HepG2 (cell line): ENCODE measurements around the gene GPR33. TPM values are rescaled to one million over a fixed set of nuclear protein-coding genes. Genes with fewer than 3 reads are reported as not detected.

Experiments used
- CBX1 ChIP-seq: IDR thresholded peaks from one replicate; pipeline ENCODE4 v1.6.1; 2016; ENCODE audit warnings: antibody characterized with exemption, low read depth
- CSRNP1 ChIP-seq: sonication (generic); formaldehyde crosslinking; IDR thresholded peaks from 2 replicates; pipeline ENCODE4 v1.8.1; 2023; ENCODE audit warnings: mild to moderate bottlenecking, missing genetic modification reagents
- EHMT2 ChIP-seq: fragments of 200-600 bp; sonication (generic); IDR thresholded peaks from 2 replicates; pipeline ENCODE4 v1.7.0; 2017; ENCODE audit warnings: antibody characterized with exemption, low read depth, low read length, borderline replicate concordance
- FOXK1 ChIP-seq: sonication (generic); formaldehyde crosslinking; IDR thresholded peaks from 2 replicates; pipeline ENCODE4 v1.4.0; 2020; ENCODE audit warnings: low read depth, missing genetic modification reagents, borderline replicate concordance
- GMEB1 ChIP-seq: sonication (generic); formaldehyde crosslinking; IDR thresholded peaks from 2 replicates; pipeline ENCODE4 v1.5.1; 2020; ENCODE audit warnings: missing genetic modification reagents, mild to moderate bottlenecking, borderline replicate concordance
- HMG20B ChIP-seq: conservative IDR thresholded peaks from 2 replicates; pipeline ENCODE4 v1.6.1; 2016; ENCODE audit warnings: missing genetic modification reagents, missing compliant biosample characterization
- KIAA2018 ChIP-seq: sonication (generic); formaldehyde crosslinking; IDR thresholded peaks from 2 replicates; pipeline ENCODE4 v1.5.0; 2020; ENCODE audit warnings: mild to moderate bottlenecking, missing genetic modification reagents, borderline replicate concordance
- KLF9 ChIP-seq: IDR thresholded peaks from 2 replicates; pipeline ENCODE4 v1.6.1; 2016; ENCODE audit warnings: low read depth
- MIER3 ChIP-seq: IDR thresholded peaks from 2 replicates; pipeline ENCODE4 v1.6.1; 2016; ENCODE audit warnings: missing compliant biosample characterization, borderline replicate concordance
- PBX3 ChIP-seq: sonication (generic); formaldehyde crosslinking; IDR thresholded peaks from 2 replicates; pipeline ENCODE4 v1.8.1; 2023; ENCODE audit warnings: missing genetic modification reagents, inconsistent platforms, borderline replicate concordance
- PPARG ChIP-seq: conservative IDR thresholded peaks from 2 replicates; pipeline ENCODE4 v1.6.1; 2016; ENCODE audit warnings: missing biosample characterization, missing genetic modification reagents
- THAP11 ChIP-seq: IDR thresholded peaks from 2 replicates; pipeline ENCODE4 v1.6.1; 2016; ENCODE audit warnings: missing biosample characterization, missing genetic modification reagents
- ZNF3 ChIP-seq: IDR thresholded peaks from 2 replicates; pipeline ENCODE4 v1.7.0; 2017; ENCODE audit warnings: inconsistent platforms
- ZNF331 ChIP-seq: sonication (generic); formaldehyde crosslinking; IDR thresholded peaks from 2 replicates; pipeline ENCODE4 v1.4.0; 2020; ENCODE audit warnings: missing genetic modification reagents
- ZNF572 ChIP-seq: sonication (generic); formaldehyde crosslinking; IDR thresholded peaks from 2 replicates; pipeline ENCODE4 v1.5.1; 2020; ENCODE audit warnings: mild to moderate bottlenecking, missing genetic modification reagents
- ZNF580 ChIP-seq: IDR thresholded peaks from 2 replicates; pipeline ENCODE4 v1.6.1; 2016; ENCODE audit warnings: low read depth, borderline replicate concordance
- ZNF761 ChIP-seq: sonication (generic); formaldehyde crosslinking; conservative IDR thresholded peaks from 2 replicates; pipeline ENCODE4 v1.4.0; 2020; ENCODE audit warnings: mild to moderate bottlenecking, missing genetic modification reagents
- ZSCAN30 ChIP-seq: sonication (generic); formaldehyde crosslinking; IDR thresholded peaks from 2 replicates; pipeline ENCODE4 v1.5.0; 2020; ENCODE audit warnings: mild to moderate bottlenecking, missing genetic modification reagents
- polyA plus RNA-seq, 8 experiments: library from polyadenylated mRNA; depleted of rRNA in 3 of 8; stranded (reverse) in 7 of 8; unstranded in 1 of 8; fragments of >200 nt; fragmentation: Illumina TruSeq in 4 of 8; extraction: Trizol in 4 of 8; gene quantifications; 2 replicates each; pipeline versions ENCODE4 v1.2.1 to v1.2.3, GENCODE V29; 2011 to 2016; ENCODE audit warnings: low read depth in 4 of 8, missing spikeins in 1 of 8, mixed read lengths in 1 of 8; ENCODE audit not compliant: insufficient read depth in 1 of 8
- total RNA-seq, 5 experiments: library from RNA; depleted of rRNA; stranded (reverse); fragments of >200 nt; fragmentation: Illumina TruSeq; extraction: Trizol; gene quantifications; 2 replicates each; pipeline ENCODE4 v1.2.3, GENCODE V29; 2016; ENCODE audit warnings: low read depth in 1 of 5

GPR33 gene
- total and polyA plus RNA-seq, 2 of the 13 experiments (the other 11 are each of a cell fraction or from before 2014, with no cell fraction given): not detected

GRCh38 chr14:31529053-31529452, 41.2 kb upstream of the GPR33 start (continued):
- no peak for TF ChIP-seq GMEB1 (CRISPR knock-in tag)
- no peak for TF ChIP-seq CBX1
- TF ChIP-seq HMG20B (CRISPR knock-in tag): no peak
- peak; percentile 65; the same call in 1 of the 2 replicates for TF ChIP-seq THAP11
- peak; percentile 73; the same call in 1 of the 2 replicates for TF ChIP-seq ZNF331 (CRISPR knock-in tag)
- no peak; the same call in 1 of the 2 replicates for TF ChIP-seq ZNF3 (CRISPR knock-in tag)
- TF ChIP-seq ZSCAN30 (CRISPR knock-in tag): no peak
- TF ChIP-seq KIAA2018 (CRISPR knock-in tag): no peak
- no peak for TF ChIP-seq ZNF572 (CRISPR knock-in tag)
- no peak for TF ChIP-seq ZNF580
- no peak for TF ChIP-seq EHMT2
- TF ChIP-seq FOXK1 (CRISPR knock-in tag): peak; percentile 99; the same call in 1 of the 2 replicates
- peak; percentile 87; the same call in 1 of the 2 replicates for TF ChIP-seq MIER3 (CRISPR knock-in tag)
- TF ChIP-seq ZNF761 (CRISPR knock-in tag): no peak
- 0 out of 2 replicates have a peak, but pooled peaks have one; percentile 56 for TF ChIP-seq PPARG (CRISPR knock-in tag)
- TF ChIP-seq KLF9: no peak
- TF ChIP-seq PBX3: no peak
- no peak for TF ChIP-seq CSRNP1 (CRISPR knock-in tag)
